Natural killer cell (primary cell): Measurements from ENCODE around the gene HRK. TPM values are rescaled to one million over a fixed set of nuclear protein-coding genes. Genes with fewer than 3 reads are reported as not detected.

Experiments
- ATAC-seq, 3 donors: fragments of 150-1000 bp in 2 of 3; fragments of 200-7000 bp in 1 of 3; cut with Tn5 transposase; 1 replicate in 1 of 3; 2 replicates in 2 of 3; pipeline ENCODE4 v1.10.0; 2021; ENCODE audit warnings: mild to moderate bottlenecking in 2 of 3, moderate library complexity in 2 of 3
- DNase-seq, 2 donors: peaks; one replicate each; pipeline versions ENCODE4 v3.0.0 to v3.0.0-alpha.2; 2013 to 2021; ENCODE audit warnings: mixed read lengths in 1 of 2
- H3K27ac ChIP-seq: one replicate; pipeline ENCODE4 v1.5.1; 2013; ENCODE audit warnings: mild to moderate bottlenecking, low read length
- H3K27me3 ChIP-seq: one replicate; pipeline ENCODE4 v1.6.1; 2013; ENCODE audit warnings: low read length; ENCODE audit not compliant: control insufficient read depth, insufficient read depth
- H3K36me3 ChIP-seq: one replicate; pipeline ENCODE4 v1.6.1; 2013; ENCODE audit warnings: low read length; ENCODE audit not compliant: control insufficient read depth, insufficient read depth
- H3K4me1 ChIP-seq: one replicate; pipeline ENCODE4 v1.6.1; 2013; ENCODE audit warnings: low read length; ENCODE audit not compliant: control insufficient read depth, insufficient read depth
- H3K4me3 ChIP-seq: one replicate; pipeline ENCODE4 v1.5.1; 2013; ENCODE audit warnings: low read length
- H3K9me3 ChIP-seq: one replicate; pipeline ENCODE4 v1.6.1; 2013; ENCODE audit warnings: low read length; ENCODE audit not compliant: control insufficient read depth, insufficient read depth
- H3K27ac Mint-ChIP-seq, 2 donors: one replicate each; pipeline ENCODE4 v1.8.0; 2022; ENCODE audit warnings: mild to moderate bottlenecking in 2 of 2, mixed read lengths in 2 of 2, moderate library complexity in 1 of 2
- H3K27me3 Mint-ChIP-seq, 2 donors: one replicate each; pipeline ENCODE4 v1.8.0; 2022; ENCODE audit warnings: low read depth in 2 of 2, mixed read lengths in 2 of 2
- H3K36me3 Mint-ChIP-seq: one replicate; pipeline ENCODE4 v1.8.0; 2022; ENCODE audit warnings: mixed read lengths
- H3K4me1 Mint-ChIP-seq, 2 donors: one replicate each; pipeline ENCODE4 v1.8.0; 2022; ENCODE audit warnings: mixed read lengths in 2 of 2
- H3K4me3 Mint-ChIP-seq: one replicate; pipeline ENCODE4 v1.8.0; 2022; ENCODE audit warnings: mild to moderate bottlenecking, moderate library complexity, mixed read lengths
- H3K9me3 Mint-ChIP-seq, 2 donors: one replicate each; pipeline ENCODE4 v1.8.0; 2022; ENCODE audit warnings: mixed read lengths in 2 of 2
- CTCF ChIP-seq: fragments of 200-600 bp; IDR thresholded peaks from one replicate; pipeline ENCODE4 v1.8.0; 2022; ENCODE audit warnings: antibody characterized with exemption
- WGBS: methylation state at CpG from one replicate; pipeline ENCODE4 v1.1.7; 2013; ENCODE audit warnings: missing lambda C conversion rate; ENCODE audit not compliant: insufficient coverage; 5-methylcytosine and 5-hydroxymethylcytosine counted together
- intact Hi-C: fragments of 100-400 bp; cut with micrococcal nuclease; formaldehyde crosslinking; loops from one replicate; pipeline ENCODE4 v1.14.2; 2022
- total RNA-seq, 4 donors: library from RNA; stranded (reverse); fragments of 120-200 nt in 1 of 4; gene quantifications; one replicate each; pipeline versions ENCODE4 v1.2.3 to v1.2.4, GENCODE V29; 2013 to 2022

Gene HRK
- total RNA-seq, 3 donors from 2014 or later (not counting 1 experiment from before 2014, with no cell fraction given) = 0.15 TPM; not detected in 2

- H3K9me3 ChIP-seq = no peaks in the 10 kb centered on the region
- peaks cover 31% of the 10 kb centered on the region for H3K4me1 ChIP-seq
- no peak for TF ChIP-seq CTCF
- no peaks in the 10 kb centered on the region for H3K36me3 Mint-ChIP-seq
- peaks cover 18 to 25% of the 10 kb centered on the region in 2 donors for H3K4me1 Mint-ChIP-seq
- peak overlapping the region; percentile 17 for H3K4me3 Mint-ChIP-seq
- no peaks in the 10 kb centered on the region for H3K9me3 Mint-ChIP-seq
- ATAC-seq = no peak
- intact Hi-C loops = no loop called here
- WGBS = 5% methylated on average over 29 of the region's 29 CpGs
- no peak overlapping the region for H3K4me3 ChIP-seq
- H3K27me3 ChIP-seq = peaks cover 41% of the 10 kb centered on the region
- no peaks in the 10 kb centered on the region for H3K36me3 ChIP-seq
- DNase-seq = no peak
- peaks cover 58 to 75% of the 10 kb centered on the region in 2 donors for H3K27me3 Mint-ChIP-seq
- H3K27ac Mint-ChIP-seq = no peak overlapping the region
- H3K27ac ChIP-seq = no peak overlapping the region
Observed at GRCh38 chr12:116881877-116882507, 751 bp upstream of the HRK start.

- peaks cover 46% of the 10 kb centered on the region for H3K27me3 ChIP-seq
- no peaks in the 10 kb centered on the region for H3K36me3 Mint-ChIP-seq
Observed at GRCh38 chr12:116880817-116881324, 370 bp downstream of the HRK start.

GRCh38 chr12:116880213-116880816 lies 926 bp downstream of the HRK start:
- Mint-ChIP-seq H3K36me3 (no peaks in the 10 kb centered on the region), H3K4me3 (peak overlapping the region; percentile 55), H3K9me3 (no peaks in the 10 kb centered on the region), H3K27me3 (peaks cover 69 to 85% of the 10 kb centered on the region in 2 donors), H3K27ac (no peak overlapping the region), H3K4me1 (peaks cover 18 to 25% of the 10 kb centered on the region in 2 donors)
- ATAC-seq = no peak
- intact Hi-C loops = no loop called here
- Histone ChIP-seq H3K27ac (no peak overlapping the region), H3K4me3 (peak overlapping the region; percentile 12), H3K27me3 (peaks cover 46% of the 10 kb centered on the region), H3K36me3 (no peaks in the 10 kb centered on the region), H3K9me3 (no peaks in the 10 kb centered on the region), H3K4me1 (peaks cover 31% of the 10 kb centered on the region)
- DNase-seq = no peak
- WGBS = 10% methylated on average over 18 of the region's 21 CpGs
- no peak for TF ChIP-seq CTCF

More at GRCh38 chr12:116880817-116881324, 370 bp downstream of the HRK start:
- under 1% methylated on average over 65 of the region's 65 CpGs for WGBS
- Histone ChIP-seq H3K36me3 (no peaks in the 10 kb centered on the region), H3K4me1 (peaks cover 31% of the 10 kb centered on the region), H3K9me3 (no peaks in the 10 kb centered on the region), H3K4me3 (peak overlapping the region; percentile 12), H3K27ac (no peak overlapping the region)
- TF ChIP-seq CTCF = no peak
- DNase-seq (peak in 1 of 2 donors; percentile 56), ATAC-seq (peak; percentile 24 to 76 (median 28))
- Mint-ChIP-seq H3K27ac (no peak overlapping the region), H3K27me3 (peaks cover 68 to 83% of the 10 kb centered on the region in 2 donors), H3K4me3 (peak overlapping the region; percentile 55), H3K9me3 (no peaks in the 10 kb centered on the region), H3K4me1 (peaks cover 18 to 25% of the 10 kb centered on the region in 2 donors)
- intact Hi-C loops = no loop called here
